NB4 (cell line): ENCODE measurements around the gene CCDC78.
"Not testable (repeated sequence)": the region's sequence is repeated elsewhere in the genome, so short reads cannot be mapped to it uniquely, and the experiment has no call there.

Source experiments
- CTCF ChIP-seq: IDR thresholded peaks from one replicate; pipeline ENCODE4 v1.5.1; 2012; ENCODE audit warnings: low read depth, low read length
- POLR2A ChIP-seq: IDR thresholded peaks from 2 replicates; pipeline ENCODE4 v1.6.1; 2011; ENCODE audit warnings: mild to moderate bottlenecking; ENCODE audit not compliant: insufficient read length; ENCODE audit errors: extremely low read depth

GRCh38 chr16:691242-691641 is 35.0 kb downstream of the CCDC78 start:
- TF ChIP-seq CTCF, POLR2A: not testable (repeated sequence)
